ENCODE measurements around the gene HIPK2. TPM values are rescaled to one million over a fixed set of nuclear protein-coding genes. Genes with fewer than 3 reads are reported as not detected.

HIPK2 gene
- total and polyA plus RNA-seq, 2 of the 4 experiments (the other 2 are of a cell fraction) = 22.0 to 27.1 TPM

- Histone ChIP-seq H3K27ac (ENCODE audit: insufficient read depth, low read length) (no peak overlapping the region), H3K14ac (replicated peaks; ENCODE audit: low read depth, low read length) (no peak overlapping the region), H3K4me2 (ENCODE audit: low read depth, low read length) (no peak overlapping the region), H4K20me1 (ENCODE audit: insufficient read depth, low read length) (peaks cover 99% of the 10 kb centered on the region), H3K9me1 (ENCODE audit: insufficient read depth, low read length) (peaks cover 66% of the 10 kb centered on the region), H2AK9ac (replicated peaks; ENCODE audit: low read depth, low read length, poor library complexity) (no peak overlapping the region), H2BK5ac (ENCODE audit: low read depth, low read length, poor library complexity, severe bottlenecking) (no peak overlapping the region), H3K79me1 (ENCODE audit: low read depth in 1 of 2, low read length in 2 of 2) (peaks cover 31 to 96% of the 10 kb centered on the region in 2 experiments), H3K4me1 (ENCODE audit: control insufficient read depth, insufficient read depth, low read length) (peaks cover 54% of the 10 kb centered on the region), H3K36me3 (ENCODE audit: control insufficient read depth, insufficient read depth, low read length) (peaks cover 24% of the 10 kb centered on the region), H4K91ac (ENCODE audit: insufficient read depth, low read depth, low read length) (no peak overlapping the region), H3K56ac (ENCODE audit: extremely low read depth, insufficient read depth, low read length) (no peak overlapping the region), H3K9me3 (ENCODE audit: control insufficient read depth, insufficient read depth, low read length) (no peaks in the 10 kb centered on the region), H2AFZ (replicated peaks; ENCODE audit: low read length, poor library complexity) (no peak overlapping the region), H3K4me3 (ENCODE audit: insufficient read depth, low read depth, low read length) (no peak overlapping the region), H2BK20ac (ENCODE audit: low read depth, low read length) (no peak overlapping the region), H3K27me3 (ENCODE audit: control insufficient read depth, insufficient read depth, low read length) (no peaks in the 10 kb centered on the region), H2AK5ac (ENCODE audit: low read depth, low read length) (0 out of 2 replicates have a peak overlapping the region, but pooled peaks have one; percentile 3), H2BK120ac (ENCODE audit: low read depth, low read length) (no peak overlapping the region), H3K9ac (ENCODE audit: low read depth, low read length) (no peak overlapping the region), H3K23ac (ENCODE audit: low read depth, low read length) (peak overlapping the region; percentile 53; the same call in 1 of the 2 replicates), H3K18ac (ENCODE audit: low read depth, low read length) (no peak overlapping the region), H4K8ac (ENCODE audit: low read depth in 2 of 2, low read length in 2 of 2) (no peak overlapping the region), H3K4ac (ENCODE audit: low read depth, low read length) (no peak overlapping the region), H2BK15ac (ENCODE audit: low read depth, low read length) (no peak overlapping the region), H4K5ac (ENCODE audit: low read depth, low read length) (no peak overlapping the region)
- intact Hi-C loops (cut with micrococcal nuclease) = no loop called here
- no peak for DNase-seq
- no TSS peak for BruUV-seq (replicated peaks)
- in situ Hi-C loops (cut with MboI; ENCODE audit: low sequenced_read_pairs) = no loop called here
- dilution Hi-C loops (cut with HindIII; ENCODE audit: low sequenced_read_pairs, unreplicated experiment) = no loop called here
- WGBS, 2 experiments (ENCODE audit: extremely low coverage in 2 of 2, insufficient read length in 1 of 2) = 77% methylated on average over 2 of the region's 7 CpGs; no CpG with 5 or more reads in 1 of the 2 experiments
- TF ChIP-seq ELK1 (IDR thresholded peaks at IDR 0.05; ENCODE audit: borderline replicate concordance, low read depth, low read length) = no peak
- no peak for TF ChIP-seq MAFK (IDR thresholded peaks at IDR 0.05; ENCODE audit: low read depth, low read length)
- TF ChIP-seq MXI1 (IDR thresholded peaks at IDR 0.05; ENCODE audit: borderline replicate concordance, low read depth, low read length) = no peak
- no peak for TF ChIP-seq BHLHE40 (IDR thresholded peaks at IDR 0.05; ENCODE audit: low read depth, low read length)
- no peak for TF ChIP-seq NFE2L2 (IDR thresholded peaks at IDR 0.05; ENCODE audit: low read depth, low read length)
- no peak for TF ChIP-seq FOS (IDR thresholded peaks at IDR 0.05; ENCODE audit: low read depth, low read length)
- TF ChIP-seq RAD21 (IDR thresholded peaks at IDR 0.05; ENCODE audit: low read length) = no peak
- no peak for TF ChIP-seq CEBPB (IDR thresholded peaks at IDR 0.05; ENCODE audit: low read depth, low read length)
- no peak for TF ChIP-seq USF2 (IDR thresholded peaks at IDR 0.05; ENCODE audit: low read depth, low read length)
- no peak for TF ChIP-seq MAZ (IDR thresholded peaks at IDR 0.05; ENCODE audit: borderline replicate concordance, low read depth, low read length)
- no peak for TF ChIP-seq RFX5 (IDR thresholded peaks at IDR 0.05; ENCODE audit: low read depth, low read length)
- no peak for TF ChIP-seq RCOR1 (IDR thresholded peaks at IDR 0.05; ENCODE audit: insufficient replicate concordance, low read length)
- TF ChIP-seq SMC3 (IDR thresholded peaks at IDR 0.05; ENCODE audit: low read depth, low read length) = no peak
- no peak for TF ChIP-seq CHD1 (IDR thresholded peaks at IDR 0.05; ENCODE audit: low read depth, low read length)
- TF ChIP-seq POLR2A (IDR thresholded peaks at IDR 0.05; ENCODE audit: low read depth, low read length) = no peak
- no peak for TF ChIP-seq CTCF (conservative IDR thresholded peaks at IDR 0.05; ENCODE audit: low read depth, low read length)
- ATAC-seq (ENCODE audit: low read depth) = no peak
- ChIA-PET CTCF (no interaction called here), POLR2A (ENCODE audit: unreplicated experiment) (no interaction called here)
Observed at GRCh38 chr7:139741239-139741638, 36.6 kb downstream of the HIPK2 start.

All from IMR-90 (cell line).